Stimulated activated CD4-positive, alpha-beta T cell treated with anti-CD3 and anti-CD28 coated beads, TNF-alpha, amount 100 ng/mL, for 24 hours (primary cell): ENCODE measurements around the gene AIM2.
"Not testable (repeated sequence)": the region's sequence is repeated elsewhere in the genome, so short reads cannot be mapped to it uniquely, and the experiment has no call there.

Experiments used
- DNase-seq, 3 experiments: peaks; one replicate each; pipeline ENCODE4 v3.0.0-alpha.2; 2020; ENCODE audit warnings: low read depth in 3 of 3

The AIM2 gene

DNA sequence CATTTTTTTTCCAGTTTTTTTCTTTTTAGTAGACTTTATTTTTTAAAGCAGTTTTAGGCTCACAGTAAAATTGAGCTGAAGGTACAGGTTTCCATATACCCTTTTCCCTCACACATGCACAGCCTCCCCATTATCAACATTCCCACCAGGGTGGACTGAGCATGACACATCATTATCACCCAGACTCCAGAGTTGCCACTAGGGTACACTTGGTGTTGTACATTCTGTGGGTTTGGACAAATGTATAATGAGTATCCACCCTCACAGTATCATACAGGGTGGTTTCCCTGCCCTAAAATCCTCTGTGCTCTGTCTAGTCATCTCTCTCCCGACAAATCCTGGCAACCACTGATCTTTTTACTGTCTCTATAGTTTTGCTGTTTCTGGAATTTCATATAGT lies 3.0 kb upstream of the AIM2 start:
- DNase-seq = no peak

DNA sequence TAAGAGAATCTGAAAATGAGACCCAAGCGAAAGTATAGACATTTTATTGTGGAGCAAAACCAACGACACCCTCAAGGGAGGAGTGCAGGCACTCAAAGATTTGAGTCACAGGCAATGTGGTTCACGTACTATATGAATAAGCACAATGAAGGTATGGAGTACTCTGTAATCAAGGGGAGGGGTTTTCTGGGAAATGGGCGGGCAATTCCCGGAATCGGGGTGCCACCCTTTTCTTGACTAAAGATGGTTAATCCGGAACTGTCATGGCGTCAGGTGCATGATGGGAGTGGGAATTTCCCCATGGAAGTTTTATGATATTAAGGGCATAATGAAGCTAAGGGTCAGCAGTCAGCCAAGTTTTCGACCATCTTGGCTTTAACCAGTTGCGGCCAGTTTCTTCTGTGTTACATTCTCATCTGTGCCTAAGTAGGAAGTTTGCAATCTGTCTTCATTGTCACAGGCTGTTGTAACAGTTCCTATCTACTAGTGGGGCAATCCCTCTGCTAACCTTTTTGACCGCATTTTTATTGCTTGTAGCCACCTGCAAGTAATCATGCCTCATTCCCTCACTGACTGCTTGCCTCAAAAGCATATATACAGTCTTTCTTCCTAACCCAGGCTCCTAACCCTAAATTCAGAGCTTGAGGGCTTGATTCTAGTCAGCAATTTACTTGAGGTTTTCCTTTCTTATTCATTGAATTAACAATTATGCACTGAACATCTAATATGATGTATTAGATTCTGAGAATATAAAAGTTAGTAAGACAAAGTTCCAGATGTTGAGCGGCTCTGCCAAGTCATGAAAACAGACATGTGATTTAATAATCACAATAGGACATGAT lies 775 bp upstream of the AIM2 start:
- peak; percentile 83 to 97 (median 92) for DNase-seq

DNA sequence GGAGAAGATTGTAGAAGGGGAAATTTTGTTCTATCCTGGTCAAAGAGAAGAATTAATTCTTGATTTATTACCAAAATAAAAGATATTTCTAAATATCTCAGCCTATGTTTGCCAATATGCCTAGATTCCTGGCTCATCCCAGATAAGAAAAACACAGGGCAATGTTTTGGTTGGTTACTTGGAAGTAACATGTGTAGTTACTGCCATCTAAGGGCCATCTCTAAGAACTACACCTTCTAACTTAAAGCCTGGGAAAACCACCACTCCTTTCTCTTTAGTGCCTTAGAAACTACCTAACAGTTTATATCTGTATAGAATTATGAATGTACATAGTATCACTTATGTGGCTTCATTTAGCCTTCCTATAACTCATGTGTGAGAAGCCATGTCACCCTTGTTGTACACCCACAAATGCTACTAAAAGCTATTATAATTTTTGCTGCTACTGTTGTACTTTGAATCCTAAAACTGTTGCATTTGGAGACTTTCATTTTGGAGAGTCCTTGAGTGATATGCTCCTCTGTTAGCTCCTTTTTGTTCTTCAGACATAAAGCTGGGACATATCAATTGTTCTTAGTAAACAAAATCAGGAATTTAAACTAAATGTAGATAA lies 4.5 kb downstream of the AIM2 start:
- no peak for DNase-seq

DNA sequence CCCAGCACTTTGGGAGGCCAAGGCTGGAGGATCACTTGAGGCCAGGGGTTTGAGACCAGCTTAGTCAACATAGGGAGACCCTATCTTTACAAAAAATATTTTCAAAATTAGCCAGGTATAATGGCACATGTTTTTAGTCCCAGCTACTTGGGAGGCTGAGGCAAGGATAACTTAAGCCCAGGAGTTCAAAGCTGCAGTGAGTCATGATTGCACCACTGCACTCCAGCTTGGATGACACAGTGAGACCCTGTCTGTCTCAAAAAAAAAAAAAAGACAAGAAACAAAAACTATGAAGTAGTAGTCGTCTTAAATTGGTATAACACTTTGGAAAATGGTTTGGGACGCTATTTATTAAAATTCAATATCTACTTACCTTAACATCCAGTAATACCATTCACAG lies 7.7 kb downstream of the AIM2 start:
- no peak for DNase-seq

DNA sequence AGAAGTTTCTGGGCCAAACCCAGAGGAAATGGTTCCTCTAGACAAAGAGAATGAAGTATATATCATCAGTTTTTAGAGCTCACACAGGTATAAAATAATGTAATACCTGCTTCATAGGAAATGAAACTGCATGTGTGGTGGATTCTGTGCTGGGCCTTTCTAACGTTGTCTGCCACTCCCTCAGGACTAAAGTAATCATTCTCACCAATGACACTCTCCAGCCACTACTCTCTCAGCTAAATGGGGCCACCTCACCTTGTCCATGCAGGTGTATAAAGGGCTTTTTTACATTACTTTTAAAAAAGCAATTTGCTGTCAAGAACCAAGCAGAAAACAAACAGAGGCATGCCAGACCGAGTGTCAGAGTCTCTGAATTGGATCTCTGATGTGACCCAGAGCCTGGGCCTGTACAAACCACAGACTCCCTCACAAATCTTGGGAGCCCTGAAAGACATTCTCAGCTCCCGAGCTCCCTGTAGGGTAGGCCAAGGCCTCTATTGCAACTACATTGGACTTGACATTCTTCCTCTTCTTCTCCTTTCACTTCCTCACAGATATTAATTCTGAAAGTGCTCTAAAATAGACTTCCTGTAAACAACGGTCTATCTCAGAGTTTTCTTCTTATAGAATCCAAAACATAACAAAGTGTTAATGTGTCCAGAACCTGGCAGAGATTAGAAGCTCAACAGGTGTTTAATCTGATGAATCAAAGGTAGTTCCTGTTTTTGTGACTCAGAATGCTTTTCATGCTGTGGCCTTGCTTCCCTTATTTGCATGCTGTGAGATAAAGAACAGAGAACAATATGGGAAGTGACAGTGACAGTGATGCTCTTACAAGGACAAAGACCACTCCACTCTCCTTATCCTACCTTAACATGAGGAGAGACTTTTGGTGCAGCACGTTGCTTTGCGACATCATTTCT lies 8.6 kb downstream of the AIM2 start:
- no peak for DNase-seq

DNA sequence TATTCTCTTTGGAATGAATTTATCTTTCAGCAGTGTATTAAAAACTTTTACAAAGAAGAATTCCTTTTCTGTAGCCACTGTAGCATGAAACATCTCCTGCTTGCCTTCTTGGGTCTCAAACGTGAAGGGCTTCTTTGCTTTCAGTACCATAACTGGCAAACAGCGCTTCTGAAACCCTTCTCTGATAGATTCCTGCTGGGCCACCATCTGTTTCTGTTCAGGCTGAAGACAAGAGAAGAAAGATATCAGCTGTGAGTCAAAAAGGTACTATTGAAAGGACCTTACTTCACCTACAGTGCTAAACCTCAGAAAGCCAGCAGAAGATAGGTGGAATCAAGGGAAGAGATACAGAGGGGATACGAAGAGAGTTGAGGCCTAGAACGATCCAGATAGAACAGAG lies 10.5 kb downstream of the AIM2 start:
- DNase-seq = no peak

DNA sequence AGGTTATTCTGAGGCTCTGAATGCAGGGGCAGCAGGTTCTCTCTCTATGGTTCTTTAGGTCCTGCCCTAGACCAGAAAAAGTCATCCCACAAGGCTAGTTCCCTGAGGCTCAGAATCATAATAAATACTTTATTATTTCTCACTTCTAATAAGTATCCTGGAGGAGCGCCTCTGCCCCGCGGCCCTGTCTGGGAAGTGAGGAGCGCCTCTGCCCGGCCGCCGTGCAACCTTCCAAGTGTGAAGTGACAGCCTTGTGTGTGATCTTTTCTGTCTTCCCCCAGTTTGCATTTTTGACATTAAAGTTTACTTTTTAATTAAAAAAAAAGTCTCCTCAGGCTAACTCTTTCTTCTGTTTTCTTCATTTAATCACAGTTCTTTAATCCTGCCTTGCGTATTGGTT lies 11.5 kb downstream of the AIM2 start:
- DNase-seq = no peak

DNA sequence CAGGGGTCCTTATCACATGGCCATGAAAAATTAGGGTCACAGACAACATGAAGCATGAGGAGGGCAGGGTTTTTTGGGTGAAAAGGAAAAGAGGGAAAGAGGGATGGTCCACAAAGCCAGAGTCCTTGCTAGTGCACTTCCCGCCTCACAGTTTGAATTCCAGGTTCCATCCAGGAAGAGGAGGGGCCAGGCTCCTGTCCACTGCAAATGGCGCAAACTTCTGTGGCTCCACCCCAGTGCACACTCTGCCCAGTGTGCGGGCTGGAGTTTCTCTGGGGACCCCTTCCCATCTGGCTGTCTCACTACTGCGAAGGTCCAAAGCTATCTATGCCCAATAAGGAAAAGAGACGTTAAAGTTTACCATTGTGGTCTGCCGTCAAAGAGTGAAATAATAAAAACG lies 17.8 kb downstream of the AIM2 start:
- DNase-seq = no peak

DNA sequence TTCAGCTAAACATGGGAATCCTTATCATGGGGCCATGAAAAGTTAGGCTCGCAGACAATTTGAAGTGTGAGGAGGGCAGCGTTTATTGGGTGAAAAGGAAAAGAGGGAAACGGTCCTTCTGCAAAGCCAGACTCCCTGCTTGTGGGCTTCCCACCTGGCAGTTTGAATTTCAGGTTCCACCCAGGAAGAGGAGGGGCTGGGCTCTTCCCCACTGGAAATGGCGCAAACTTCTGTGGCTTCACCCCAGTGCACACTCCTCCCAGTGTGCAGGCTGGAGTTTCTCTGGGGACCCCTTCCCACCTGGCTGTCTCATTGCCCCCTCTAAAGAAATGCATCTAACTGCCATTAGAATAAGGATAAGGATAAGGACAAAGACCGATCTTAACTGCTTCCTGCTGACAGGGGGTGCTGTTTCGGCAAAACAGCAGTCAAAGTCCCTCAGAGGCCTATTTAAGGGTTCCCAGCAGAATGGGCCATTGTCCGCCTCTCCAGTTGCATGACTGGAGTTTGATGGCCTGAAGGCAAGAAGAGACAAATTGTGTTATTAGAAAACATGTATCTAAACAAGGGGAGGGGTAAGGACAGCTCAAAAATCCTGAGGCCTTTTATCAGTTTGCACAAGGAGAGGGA lies 20.4 kb downstream of the AIM2 start:
- DNase-seq = no peak

DNA sequence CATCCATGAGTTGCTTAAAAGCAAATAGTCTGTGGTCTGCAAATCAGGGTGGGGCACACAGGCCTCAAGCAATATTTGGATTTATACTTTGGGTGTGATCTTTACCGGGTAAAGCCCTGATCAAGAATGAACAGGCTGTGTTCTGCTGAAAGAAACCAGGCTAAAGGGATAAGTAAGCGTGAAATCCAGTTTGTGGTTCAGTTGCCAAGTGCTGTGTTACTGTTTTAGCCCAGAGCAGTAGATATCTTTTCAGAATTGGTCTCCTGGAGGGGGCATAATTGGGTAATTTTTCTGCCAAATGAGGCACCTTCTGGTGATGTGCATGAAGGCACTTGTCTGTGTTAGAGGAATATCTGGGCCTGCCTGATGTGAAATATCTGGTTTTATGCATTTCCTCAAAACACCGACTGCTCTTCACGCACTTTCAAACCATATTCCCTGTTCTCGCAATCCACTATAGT lies 21.4 kb downstream of the AIM2 start:
- DNase-seq = no peak

DNA sequence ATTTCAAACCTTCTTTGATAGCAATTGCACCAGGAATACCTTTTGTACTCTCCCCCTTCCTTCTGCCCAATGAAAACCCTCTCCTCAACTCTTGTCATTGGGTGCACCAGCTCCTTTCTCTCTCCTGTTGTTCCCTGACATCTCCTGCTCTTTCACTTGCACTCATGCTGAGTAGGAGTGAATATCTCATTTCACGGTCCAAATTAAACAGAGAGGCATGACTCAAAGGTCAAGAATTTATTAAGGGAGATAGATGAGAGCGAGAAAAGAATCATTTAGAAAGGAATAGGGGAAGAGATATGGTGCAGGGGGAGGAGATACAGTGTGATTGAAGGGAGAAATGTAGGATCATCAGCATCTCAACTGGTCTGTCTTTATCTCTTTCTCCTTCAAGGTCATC lies 22.1 kb downstream of the AIM2 start:
- no peak for DNase-seq

DNA sequence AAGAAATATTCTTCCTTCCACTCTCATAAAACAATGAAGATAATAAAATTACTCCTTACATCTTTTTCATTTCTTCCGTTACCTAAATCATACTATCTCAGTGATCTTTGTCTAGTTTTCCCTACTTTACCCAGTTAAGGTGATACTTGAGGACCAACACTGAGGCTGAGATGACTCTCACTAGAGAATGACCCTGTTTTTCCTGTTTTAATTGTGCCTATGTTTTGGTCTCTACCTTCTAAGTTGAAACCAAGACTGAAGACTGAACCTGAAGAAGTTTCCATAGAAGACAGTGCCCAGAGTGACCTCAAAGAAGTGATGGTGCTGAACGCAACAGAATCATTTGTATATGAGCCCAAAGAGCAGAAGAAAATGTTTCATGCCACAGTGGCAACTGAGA lies 25.1 kb downstream of the AIM2 start:
- no peak for DNase-seq

DNA sequence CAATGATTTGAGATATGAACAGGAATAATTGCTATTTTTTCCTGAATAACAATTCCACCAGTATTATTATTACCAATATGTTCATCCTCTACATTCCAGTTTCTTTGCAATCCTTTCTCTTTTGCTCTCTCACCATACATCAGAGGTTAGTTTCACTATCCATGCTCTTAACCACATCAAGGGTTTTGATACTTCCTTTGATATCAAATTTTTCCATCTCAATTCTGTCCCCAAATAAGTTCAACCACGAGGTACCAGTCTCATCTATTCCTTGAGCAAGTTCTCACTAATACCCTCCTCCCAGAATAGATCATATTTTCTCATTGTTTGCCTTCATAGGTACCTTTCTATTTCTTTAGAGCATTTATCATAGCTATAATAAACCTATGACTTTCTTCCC lies 30.1 kb downstream of the AIM2 start:
- DNase-seq = not testable (repeated sequence)

DNA sequence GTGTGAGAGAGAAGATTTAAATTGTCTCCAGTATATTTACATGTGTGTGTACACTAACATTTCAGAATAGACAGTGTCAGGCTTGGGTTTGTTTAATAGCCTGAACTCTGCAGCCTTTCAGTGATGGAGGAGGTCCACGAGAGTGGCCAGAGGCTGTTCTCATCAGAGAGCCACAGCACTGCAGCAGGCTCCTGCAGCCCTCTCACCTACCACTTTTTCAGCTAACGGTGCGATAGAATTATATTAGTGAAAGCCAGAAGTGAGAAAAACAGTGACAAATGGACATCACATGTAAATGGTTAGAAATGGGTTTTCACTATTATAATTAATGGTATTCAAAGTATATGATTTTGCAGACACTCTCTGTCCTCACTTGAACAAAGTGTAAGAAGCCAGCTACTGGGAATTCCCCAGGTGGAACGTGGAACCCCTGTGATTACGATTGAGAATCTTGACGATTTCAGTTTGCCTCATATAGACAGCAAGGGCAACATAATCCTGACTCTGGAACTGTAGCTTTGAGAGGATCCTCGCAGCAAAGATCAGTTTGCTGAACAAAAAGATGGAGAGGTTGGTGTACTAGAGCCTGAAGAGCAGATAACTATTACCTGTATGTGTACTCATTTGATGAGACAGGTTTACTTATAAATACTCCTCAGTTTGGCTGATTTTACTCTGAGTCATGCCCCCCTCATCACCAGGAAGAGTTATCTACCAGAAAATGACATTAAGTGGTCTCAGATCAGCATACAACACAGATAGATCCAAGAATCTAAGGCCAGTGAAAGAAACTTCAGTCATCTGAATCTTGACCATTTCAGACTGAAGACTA lies 35.5 kb downstream of the AIM2 start:
- DNase-seq = no peak

DNA sequence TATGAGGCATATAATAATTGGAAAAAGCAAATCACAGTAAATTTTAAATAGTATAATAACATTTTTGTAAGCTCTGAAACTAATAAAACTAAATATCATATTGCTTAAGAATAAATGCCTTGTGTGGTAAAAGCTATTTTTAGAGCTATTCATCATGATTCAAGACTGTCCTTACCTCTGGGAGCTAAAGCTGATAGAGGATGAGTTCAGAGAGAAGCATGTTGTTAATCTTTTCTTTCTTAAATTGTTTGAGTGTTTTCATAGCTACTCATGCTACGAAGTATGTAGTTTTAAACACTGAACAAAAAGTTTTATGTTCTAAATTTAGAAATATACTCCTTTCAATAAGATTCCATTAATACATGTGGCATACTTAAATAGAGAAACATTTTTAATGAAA lies 36.4 kb downstream of the AIM2 start:
- no peak for DNase-seq

DNA sequence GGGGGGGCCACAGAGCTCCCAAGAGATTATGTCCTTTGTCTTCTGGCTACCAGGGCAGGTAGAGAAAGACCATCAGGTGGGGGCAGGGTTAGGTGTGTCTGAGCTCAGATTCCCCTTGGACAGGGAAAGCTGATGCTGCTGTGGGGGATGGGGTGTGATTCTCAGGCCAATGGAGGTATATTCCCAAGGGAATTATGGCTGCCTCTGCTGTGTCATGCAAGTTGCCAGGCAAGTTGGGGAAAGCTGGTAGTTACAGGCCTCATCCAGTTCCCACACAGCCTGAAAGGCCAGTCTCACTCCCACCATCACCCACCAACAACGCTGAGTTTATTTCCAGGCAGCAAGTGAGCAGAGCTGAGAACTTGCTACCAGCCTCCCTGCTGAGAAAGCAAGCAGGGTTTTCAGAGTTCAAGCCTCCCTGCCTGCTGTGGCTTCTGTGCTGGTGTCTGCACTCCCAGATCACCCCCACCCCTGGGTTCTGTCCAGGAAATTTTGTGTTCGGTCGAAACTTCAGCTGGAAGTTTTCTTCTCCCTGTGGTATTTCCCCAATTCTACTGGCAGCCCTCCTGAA lies 45.6 kb downstream of the AIM2 start:
- no peak for DNase-seq

DNA sequence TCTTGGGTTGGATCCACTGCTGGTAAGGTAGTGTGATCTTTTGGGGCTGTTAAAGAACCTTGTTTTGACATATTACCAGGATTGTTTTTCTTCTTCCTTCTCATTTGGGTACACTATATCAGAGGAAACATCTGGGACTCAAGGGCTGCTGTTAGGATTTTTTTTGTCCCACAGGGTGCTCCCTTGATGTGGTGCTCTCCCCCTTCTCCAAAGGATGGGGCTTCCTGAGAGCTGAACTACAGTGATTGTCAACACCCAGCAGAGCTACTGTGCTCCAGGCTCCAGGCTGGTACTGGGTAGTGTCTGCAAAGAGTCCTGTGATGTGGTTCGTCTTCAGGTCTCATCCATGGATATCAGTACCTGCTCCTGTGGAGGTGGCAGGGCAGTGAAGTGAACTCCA lies 46.3 kb downstream of the AIM2 start:
- no peak for DNase-seq

DNA sequence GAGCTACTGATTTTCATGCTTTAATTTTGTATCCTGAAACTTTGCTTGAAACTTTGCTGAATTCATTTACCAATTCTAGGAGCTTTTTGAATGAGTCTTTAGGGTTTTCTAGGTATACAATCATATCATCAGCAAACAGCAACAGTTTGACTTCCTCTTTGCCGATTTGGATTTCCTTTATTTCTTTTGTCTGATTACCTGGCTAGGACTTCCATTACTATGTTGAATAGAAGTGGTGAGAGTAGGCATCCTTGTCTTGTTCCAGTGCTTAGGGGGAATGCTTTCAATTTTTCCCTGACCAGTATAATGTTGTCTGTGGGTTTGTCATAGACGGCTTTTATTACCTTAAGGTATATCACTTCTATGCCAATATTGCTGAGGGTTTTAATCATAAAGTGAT lies 49.7 kb downstream of the AIM2 start:
- not testable (repeated sequence) for DNase-seq

DNA sequence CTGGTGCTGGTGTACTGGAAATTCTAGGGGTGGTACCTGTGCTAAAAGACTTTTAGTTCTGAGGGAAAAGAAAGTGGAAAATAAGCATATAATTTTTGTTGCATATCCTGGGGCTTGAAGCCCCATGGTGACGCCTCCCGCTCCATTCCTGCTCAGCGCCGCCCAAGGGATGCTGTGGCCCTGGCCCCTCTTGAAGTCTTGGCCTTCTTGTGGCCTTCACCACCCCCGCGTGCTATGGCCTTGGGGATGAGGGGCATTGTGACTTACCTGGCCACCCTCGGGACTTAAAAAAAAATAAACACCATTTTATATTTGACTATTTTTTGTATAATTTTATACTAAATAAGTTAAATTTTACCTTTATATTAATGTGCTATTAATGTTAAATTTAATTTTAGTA lies 51.5 kb downstream of the AIM2 start:
- no peak for DNase-seq

DNA sequence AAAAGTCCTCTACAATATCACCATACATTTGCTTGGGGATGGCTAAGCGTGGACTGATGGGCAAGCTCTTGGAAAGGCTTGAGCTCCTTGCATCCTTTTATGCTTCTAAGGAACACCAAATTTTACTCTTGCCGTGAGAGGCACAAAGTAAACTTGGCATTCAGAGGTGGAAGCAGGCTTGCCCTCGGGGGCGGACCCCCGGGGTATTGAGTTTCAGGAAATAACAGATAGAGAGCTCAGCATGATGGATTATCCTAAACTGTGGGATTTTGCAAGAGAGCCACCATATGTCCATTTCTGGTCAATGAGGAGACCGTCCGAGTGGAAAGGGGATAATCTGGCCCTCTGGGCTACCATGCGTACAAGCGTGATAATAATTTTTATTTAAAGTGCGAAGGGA lies 52.8 kb downstream of the AIM2 start:
- DNase-seq = no peak

DNA sequence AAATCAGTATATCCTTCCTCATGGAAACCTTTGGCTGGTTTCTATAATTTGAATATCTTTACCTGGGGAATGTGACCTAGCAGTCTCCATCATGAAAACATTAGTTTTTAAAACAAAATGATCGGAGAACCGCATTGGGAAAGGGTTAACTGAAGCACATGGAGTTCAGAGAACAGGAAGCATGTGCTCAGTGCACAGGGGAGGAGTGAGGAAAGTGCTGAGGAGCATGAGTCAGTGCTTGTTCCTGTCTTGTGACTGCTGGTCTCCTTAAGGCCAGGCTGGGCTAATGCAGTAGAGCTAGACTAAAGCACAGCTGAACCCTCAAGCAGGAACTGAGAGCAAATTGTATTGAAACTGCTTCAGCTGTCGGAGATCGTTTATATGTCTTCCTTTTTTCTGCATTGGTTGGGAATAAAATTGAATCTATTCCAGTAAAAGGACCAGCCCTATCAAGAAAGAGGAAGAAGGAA lies 61.1 kb downstream of the AIM2 start:
- peak in 2 of 3 experiments; percentile 59 to 61 for DNase-seq
